ENCODE results near the gene MBD5.

DNA sequence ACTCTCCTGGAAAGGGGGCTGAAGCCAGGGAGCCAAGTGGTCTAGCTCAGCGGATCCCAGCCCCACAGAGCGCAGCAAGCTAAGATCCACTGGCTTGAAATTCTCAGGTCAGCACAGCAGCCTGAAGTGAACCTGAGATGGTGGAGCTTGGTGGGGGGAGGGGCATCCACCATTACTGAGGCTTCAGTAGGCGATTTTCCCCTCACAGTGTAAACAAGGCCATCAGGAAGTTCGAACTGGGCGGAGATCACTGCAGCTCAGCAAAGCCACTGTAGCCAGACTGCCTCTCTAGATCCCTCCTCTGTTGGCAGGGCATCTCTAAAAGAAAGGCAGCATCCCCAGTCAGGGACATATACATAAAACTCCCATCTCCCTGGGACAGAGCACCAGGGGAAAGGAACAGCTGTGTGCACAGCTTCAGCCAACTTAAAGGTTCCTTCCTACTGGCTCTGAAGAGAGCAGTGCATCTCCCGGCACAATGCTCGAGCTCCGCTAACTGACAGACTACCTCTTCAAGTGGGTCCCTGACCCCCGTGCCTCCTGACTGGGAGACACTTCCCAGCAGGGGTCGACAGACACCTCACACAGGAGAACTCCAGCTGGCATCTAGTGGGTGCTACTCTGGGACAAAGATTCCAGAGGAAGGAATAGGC is 341.4 kb downstream of the MBD5 start:
- TF ChIP-seq CTCF (IDR thresholded peaks at IDR 0.05) (no peak), EZH2 (IDR thresholded peaks at IDR 0.05) (no peak), EZH2phosphoT487 (IDR thresholded peaks at IDR 0.05) (no peak)

Measured in neural progenitor cell (in vitro differentiated cells).